GM10266 (cell line): ENCODE data around the gene PARD3.

Experiments
- DNase-seq: peaks from one replicate; pipeline ENCODE4 v3.0.0; 2012; ENCODE audit errors: extremely low spot score
- TF ChIP-seq, protein P1 (sequence below): IDR thresholded peaks from 2 replicates; pipeline ENCODE4 v1.5.1; 2012; ENCODE audit warnings: mild to moderate bottlenecking, low read depth; ENCODE audit not compliant: control insufficient read depth, insufficient read depth; ENCODE audit errors: missing control alignments

Gene PARD3

DNA sequence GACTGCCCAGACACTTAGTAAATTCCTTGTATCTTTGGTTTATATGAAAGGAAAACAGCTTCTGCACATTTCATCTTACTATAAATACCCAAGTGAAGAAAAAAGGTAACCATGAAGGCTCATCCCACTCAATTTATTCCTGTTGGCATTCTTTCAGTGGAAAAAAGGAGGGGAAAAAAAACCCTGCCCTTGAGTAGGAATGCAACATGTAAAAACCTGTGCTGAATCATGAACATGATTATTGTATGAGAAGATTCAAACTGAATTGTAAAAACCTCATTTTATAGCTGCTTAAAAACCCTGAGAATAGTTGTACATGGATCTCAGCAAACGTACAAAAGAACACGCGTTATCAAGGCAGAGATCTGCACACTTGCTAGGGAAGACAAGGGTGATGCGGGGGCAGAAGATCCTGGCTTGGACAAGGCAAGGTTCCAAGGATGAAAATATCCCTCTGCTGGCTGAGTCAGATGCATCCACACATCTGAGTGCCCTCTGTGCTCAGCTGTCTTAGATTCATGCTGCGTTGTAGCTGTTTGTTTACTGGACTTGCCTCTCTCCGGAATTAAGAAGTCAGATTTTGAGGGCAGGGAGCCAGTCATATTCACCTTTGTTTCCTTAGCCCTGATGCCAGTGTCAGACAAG, 658.2 kb downstream of the PARD3 start:
- TF ChIP-seq, protein P1, sequence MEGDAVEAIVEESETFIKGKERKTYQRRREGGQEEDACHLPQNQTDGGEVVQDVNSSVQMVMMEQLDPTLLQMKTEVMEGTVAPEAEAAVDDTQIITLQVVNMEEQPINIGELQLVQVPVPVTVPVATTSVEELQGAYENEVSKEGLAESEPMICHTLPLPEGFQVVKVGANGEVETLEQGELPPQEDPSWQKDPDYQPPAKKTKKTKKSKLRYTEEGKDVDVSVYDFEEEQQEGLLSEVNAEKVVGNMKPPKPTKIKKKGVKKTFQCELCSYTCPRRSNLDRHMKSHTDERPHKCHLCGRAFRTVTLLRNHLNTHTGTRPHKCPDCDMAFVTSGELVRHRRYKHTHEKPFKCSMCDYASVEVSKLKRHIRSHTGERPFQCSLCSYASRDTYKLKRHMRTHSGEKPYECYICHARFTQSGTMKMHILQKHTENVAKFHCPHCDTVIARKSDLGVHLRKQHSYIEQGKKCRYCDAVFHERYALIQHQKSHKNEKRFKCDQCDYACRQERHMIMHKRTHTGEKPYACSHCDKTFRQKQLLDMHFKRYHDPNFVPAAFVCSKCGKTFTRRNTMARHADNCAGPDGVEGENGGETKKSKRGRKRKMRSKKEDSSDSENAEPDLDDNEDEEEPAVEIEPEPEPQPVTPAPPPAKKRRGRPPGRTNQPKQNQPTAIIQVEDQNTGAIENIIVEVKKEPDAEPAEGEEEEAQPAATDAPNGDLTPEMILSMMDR: no peak
- DNase-seq: no peak

- TF ChIP-seq, protein P1: no peak
- no peak for DNase-seq
Observed at GRCh38 chr10:34155812-34156211, 659.3 kb downstream of the PARD3 start.

DNA sequence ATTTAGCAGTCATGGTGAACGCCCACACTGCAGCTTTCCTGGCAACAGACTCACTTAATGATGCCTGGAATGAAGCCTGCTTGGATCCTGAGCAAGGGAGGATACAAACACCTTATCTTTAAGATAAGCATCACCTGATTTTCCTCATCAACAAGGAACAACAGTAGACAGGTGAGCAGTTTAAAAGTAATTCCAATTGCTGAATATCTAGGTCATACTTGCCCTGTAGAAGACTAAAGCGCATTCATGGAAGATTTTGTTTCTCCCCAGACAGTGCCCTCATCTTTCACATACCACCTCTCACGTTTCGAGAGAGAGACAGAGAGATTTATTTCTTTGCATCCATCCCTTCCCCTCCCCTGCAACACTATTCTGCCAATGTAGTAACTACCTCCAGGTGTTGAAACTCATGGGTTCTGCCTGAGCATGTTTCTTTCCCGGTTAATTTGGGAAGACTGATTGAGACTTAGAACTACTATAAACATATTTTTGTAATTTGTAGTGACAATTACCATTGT, 660.7 kb downstream of the PARD3 start:
- TF ChIP-seq, protein P1: no peak
- no peak for DNase-seq

- DNase-seq: no peak
- TF ChIP-seq, protein P1: no peak
Observed at GRCh38 chr10:34153663-34154382, 661.3 kb downstream of the PARD3 start.

GRCh38 chr10:34152434-34152833, 662.7 kb downstream of the PARD3 start:
- TF ChIP-seq, protein P1: no peak
- DNase-seq: no peak

DNA sequence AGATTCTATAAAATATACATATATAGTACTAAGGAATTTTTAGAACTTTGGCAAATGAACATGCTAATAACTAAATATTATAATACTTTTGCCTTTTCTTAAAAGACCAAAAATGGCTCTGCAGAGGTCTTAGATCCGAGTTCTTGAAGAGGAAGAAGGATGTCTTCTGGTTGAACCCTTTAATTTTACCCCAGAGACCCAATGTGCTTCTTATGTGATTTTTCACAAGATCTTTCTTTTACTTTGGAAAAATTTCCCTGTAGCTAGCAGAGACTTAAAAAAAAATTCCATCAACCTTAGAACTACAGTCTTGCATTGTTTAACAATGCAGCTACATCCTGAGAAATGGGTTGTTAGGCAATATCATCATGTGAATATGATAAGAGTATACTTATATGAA, 663.2 kb downstream of the PARD3 start:
- DNase-seq: no peak
- TF ChIP-seq, protein P1: no peak

DNA sequence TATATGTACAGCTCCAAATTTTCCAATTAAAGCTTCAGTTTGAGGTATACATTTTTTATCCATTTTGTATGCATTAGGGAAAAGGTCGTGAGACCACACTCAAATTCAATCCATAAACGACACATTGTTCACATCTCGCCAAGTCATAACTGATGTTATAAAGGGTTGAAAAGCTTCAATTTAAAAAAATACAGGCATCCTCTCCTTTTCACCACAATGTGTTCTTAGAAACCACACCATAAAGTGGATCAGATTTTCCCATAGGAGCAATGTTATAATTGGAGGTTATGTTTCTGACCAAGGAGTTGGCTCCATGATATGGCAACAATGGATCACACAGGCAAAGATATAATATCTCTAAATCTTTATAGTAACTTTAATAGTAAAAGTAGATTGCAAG, 663.6 kb downstream of the PARD3 start:
- DNase-seq: no peak
- TF ChIP-seq, protein P1: no peak
